Spleen (tissue), 7 donors: ENCODE results near the gene DMXL1.

Experiments used
- POLR2A ChIP-seq, 3 donors: fragments of 450-650 bp; IDR thresholded peaks; one replicate each; pipeline ENCODE4 v1.5.1; 2017; ENCODE audit warnings: antibody characterized with exemption in 3 of 3, mild to moderate bottlenecking in 1 of 3
- POLR2AphosphoS5 ChIP-seq, 3 donors: sonication (generic); formaldehyde crosslinking; IDR thresholded peaks; one replicate each; pipeline ENCODE4 v1.5.1; 2017; ENCODE audit warnings: antibody characterized with exemption in 3 of 3
- TF ChIP-seq, protein P1 (sequence below), 11 experiments: fragments of 200-600 bp in 7 of 11; fragments of 450-650 bp in 4 of 11; sonication (generic) in 4 of 11; IDR thresholded peaks in 8 of 11; conservative IDR thresholded peaks in 3 of 11; 1 replicate in 7 of 11; 2 replicates in 4 of 11; pipeline versions ENCODE4 v1.4.0 to v1.8.0; 2016 to 2021; ENCODE audit warnings: antibody characterized with exemption in 11 of 11, inconsistent platforms in 4 of 11, mild to moderate bottlenecking in 1 of 11
- donor health status: DM: no; HTN: no; CAD: no; lungs with moderate emphysema.
- donor health status: DM: no; HTN: no; CAD: no.
- donor health status: DM: no; HTN: no; CAD: no.

DNA sequence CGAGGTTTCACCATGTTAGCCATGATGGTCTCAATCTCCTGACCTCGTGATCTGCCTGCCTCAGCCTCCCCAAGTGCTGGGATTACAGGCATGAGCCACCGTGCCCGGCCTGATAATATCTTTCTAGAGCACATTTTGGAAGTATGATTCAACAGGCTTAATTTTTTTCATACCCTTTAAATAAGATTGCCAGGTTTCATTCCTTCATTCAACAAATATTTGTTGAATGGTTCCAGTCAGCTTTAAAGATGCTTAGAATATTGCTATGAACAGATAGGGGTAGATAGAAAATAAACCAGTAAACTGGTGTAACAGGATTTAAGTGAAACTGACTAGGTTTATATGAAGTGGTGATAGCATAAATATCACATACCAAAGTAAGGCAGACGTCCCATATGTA lies 41.3 kb downstream of the DMXL1 start:
- TF ChIP-seq, protein P1, sequence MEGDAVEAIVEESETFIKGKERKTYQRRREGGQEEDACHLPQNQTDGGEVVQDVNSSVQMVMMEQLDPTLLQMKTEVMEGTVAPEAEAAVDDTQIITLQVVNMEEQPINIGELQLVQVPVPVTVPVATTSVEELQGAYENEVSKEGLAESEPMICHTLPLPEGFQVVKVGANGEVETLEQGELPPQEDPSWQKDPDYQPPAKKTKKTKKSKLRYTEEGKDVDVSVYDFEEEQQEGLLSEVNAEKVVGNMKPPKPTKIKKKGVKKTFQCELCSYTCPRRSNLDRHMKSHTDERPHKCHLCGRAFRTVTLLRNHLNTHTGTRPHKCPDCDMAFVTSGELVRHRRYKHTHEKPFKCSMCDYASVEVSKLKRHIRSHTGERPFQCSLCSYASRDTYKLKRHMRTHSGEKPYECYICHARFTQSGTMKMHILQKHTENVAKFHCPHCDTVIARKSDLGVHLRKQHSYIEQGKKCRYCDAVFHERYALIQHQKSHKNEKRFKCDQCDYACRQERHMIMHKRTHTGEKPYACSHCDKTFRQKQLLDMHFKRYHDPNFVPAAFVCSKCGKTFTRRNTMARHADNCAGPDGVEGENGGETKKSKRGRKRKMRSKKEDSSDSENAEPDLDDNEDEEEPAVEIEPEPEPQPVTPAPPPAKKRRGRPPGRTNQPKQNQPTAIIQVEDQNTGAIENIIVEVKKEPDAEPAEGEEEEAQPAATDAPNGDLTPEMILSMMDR (IDR thresholded peaks at IDR 0.05 in 8 of 11, conservative IDR thresholded peaks at IDR 0.05 in 3 of 11), result no peak
- TF ChIP-seq POLR2AphosphoS5 (IDR thresholded peaks at IDR 0.05) (no peak), POLR2A (IDR thresholded peaks at IDR 0.05) (no peak)
